Omental fat pad (tissue), 4 donors: ENCODE data around the gene SLC9A8. TPM values are rescaled to one million over a fixed set of nuclear protein-coding genes. Genes with fewer than 3 reads are reported as not detected.

Experiments used
- ATAC-seq: fragments of 150-250 bp; one replicate; pipeline ENCODE4 v1.9.1; 2016; ENCODE audit warnings: mild to moderate bottlenecking, moderate library complexity; ENCODE audit not compliant: low FRiP score
- DNase-seq: peaks from one replicate; pipeline ENCODE4 v3.0.0-alpha.2; 2019; ENCODE audit warnings: low spot score
- CTCF ChIP-seq, 3 donors: fragments of 450-650 bp; IDR thresholded peaks; one replicate each; pipeline ENCODE4 v1.5.1; 2016 to 2017; ENCODE audit warnings: antibody characterized with exemption in 3 of 3, mild to moderate bottlenecking in 3 of 3, moderate library complexity in 2 of 3
- total RNA-seq, 4 donors: library from RNA; depleted of rRNA; stranded (reverse); fragments of >200 nt; gene quantifications; one replicate each; pipeline ENCODE4 v1.1.0, GENCODE V29; 2016

Gene SLC9A8
- total RNA-seq: 10 to 100 TPM in 3 of 4 donors, 1 to 10 TPM in 1; 8.0 to 13.3 (median 10.7) TPM

GRCh38 chr20:49812507-49813304 is at the start of gene SLC9A8:
TSS of gene SLC9A8 (plus strand) at chr20:49812828. CDS start at chr20:49812923, 95 bp downstream.
- DNase-seq: peak; percentile 87
- ATAC-seq: peak; percentile 92
- TF ChIP-seq CTCF (IDR thresholded peaks at IDR 0.05): no peak

GRCh38 chr20:49762940-49763766 is 49.5 kb upstream of the SLC9A8 start:
- ATAC-seq (no peak), DNase-seq (no peak)
- no peak for TF ChIP-seq CTCF (IDR thresholded peaks at IDR 0.05)

GRCh38 chr20:49765413-49765736 is 47.3 kb upstream of the SLC9A8 start:
- DNase-seq (no peak), ATAC-seq (no peak)
- no peak for TF ChIP-seq CTCF (IDR thresholded peaks at IDR 0.05)

GRCh38 chr20:49765846-49766541 is 46.6 kb upstream of the SLC9A8 start:
- no peak for TF ChIP-seq CTCF (IDR thresholded peaks at IDR 0.05)
- DNase-seq: no peak
- ATAC-seq: no peak

- TF ChIP-seq CTCF (IDR thresholded peaks at IDR 0.05): no peak
- DNase-seq: no peak
- peak; percentile 27 for ATAC-seq
Measured at GRCh38 chr20:49766979-49767521, 45.6 kb upstream of the SLC9A8 start.

GRCh38 chr20:49768204-49769047 is 44.2 kb upstream of the SLC9A8 start:
- ATAC-seq (peak; percentile 66), DNase-seq (peak; percentile 60)
- TF ChIP-seq CTCF (IDR thresholded peaks at IDR 0.05): no peak
